Hepatocyte (in vitro differentiated cells): ENCODE data around the gene CNTNAP3B.
"Not testable (repeated sequence)": the region's sequence is repeated elsewhere in the genome, so short reads cannot be mapped to it uniquely, and the experiment has no call there.

Experiments used
- CTCF ChIP-seq: fragments of 200-600 bp; sonication (generic); IDR thresholded peaks from 2 replicates; pipeline ENCODE4 v1.5.1; 2016; ENCODE audit warnings: antibody characterized with exemption, mild to moderate bottlenecking; ENCODE audit not compliant: poor library complexity
- EZH2phosphoT487 ChIP-seq: fragments of 200-600 bp; sonication (generic); IDR thresholded peaks from one replicate; pipeline ENCODE4 v1.6.1; 2018; ENCODE audit warnings: antibody characterized with exemption, mild to moderate bottlenecking, low read depth, moderate library complexity; ENCODE audit not compliant: unreplicated experiment, severe bottlenecking

GRCh38 chr9:41898720-41899343, 230.4 kb downstream of the CNTNAP3B start:
- TF ChIP-seq CTCF, EZH2phosphoT487: not testable (repeated sequence)
